SK-N-SH (cell line): ENCODE measurements around the gene WDFY2. TPM values are rescaled to one million over a fixed set of nuclear protein-coding genes. Genes with fewer than 3 reads are reported as not detected.

Experiments
- CTCF ChIA-PET: fragments of 300-600, 350-600 bp; formaldehyde crosslinking; extraction: SDS; loops from one replicate; lab custom pipeline; 2021; lab: Yijun Ruan, JAX
- POLR2A ChIA-PET: fragments of 350-600 bp; sonication (Branson Sonifier 250); formaldehyde crosslinking; extraction: SDS; loops from one replicate; lab custom pipeline; 2020; ENCODE audit warnings: antibody characterized with exemption, inconsistent platforms; lab: Yijun Ruan, JAX
- DNase-seq: peaks from one replicate; pipeline ENCODE4 v3.0.0; 2012
- H2AFZ ChIP-seq: fragments of 200-600 bp; sonication (generic); 2 replicates; pipeline ENCODE4 v1.8.1; 2016; ENCODE audit warnings: antibody characterized with exemption, mild to moderate bottlenecking, low read depth
- H3F3A ChIP-seq: fragments of 200-600 bp; sonication (generic); replicated peaks from 2 replicates; pipeline ENCODE3; 2016; ENCODE audit warnings: antibody characterized with exemption, mild to moderate bottlenecking; ENCODE audit not compliant: insufficient read depth
- H3K27ac ChIP-seq, 2 experiments: fragments of 200-500 bp in 1 of 2; fragments of 200-600 bp in 1 of 2; sonication (Bioruptor generic) in 1 of 2; sonication (generic), shearing (Covaris generic) in 1 of 2; 2 replicates each; pipeline versions ENCODE4 v1.5.1 to v1.6.1; 2014 to 2016; ENCODE audit warnings: low read depth in 2 of 2, inconsistent platforms in 1 of 2, low read length in 1 of 2, mild to moderate bottlenecking in 1 of 2, mixed read lengths in 1 of 2
- H3K27me3 ChIP-seq: fragments of 200-600 bp; sonication (generic), shearing (Covaris generic); 2 replicates; pipeline ENCODE4 v1.6.1; 2016; ENCODE audit warnings: mixed run types; ENCODE audit not compliant: insufficient read depth
- H3K36me3 ChIP-seq, 2 experiments: fragments of 200-500 bp in 1 of 2; fragments of 200-600 bp in 1 of 2; sonication (Bioruptor generic) in 1 of 2; sonication (generic) in 1 of 2; replicated peaks in 1 of 2; 2 replicates each; pipeline versions ENCODE3 to v1.5.1; 2014 to 2016; ENCODE audit warnings: low read length in 1 of 2, mild to moderate bottlenecking in 1 of 2; ENCODE audit not compliant: insufficient read depth in 2 of 2, control insufficient read depth in 1 of 2
- H3K4me1 ChIP-seq, 2 experiments: fragments of 200-500 bp in 1 of 2; fragments of 200-600 bp in 1 of 2; sonication (Bioruptor generic) in 1 of 2; sonication (generic), shearing (Covaris generic) in 1 of 2; 2 replicates each; pipeline versions ENCODE4 v1.5.1 to v1.6.1; 2014 to 2016; ENCODE audit warnings: low read depth in 1 of 2, low read length in 1 of 2, mixed run types in 1 of 2; ENCODE audit not compliant: insufficient read depth in 2 of 2, control insufficient read depth in 1 of 2
- H3K4me2 ChIP-seq: fragments of 200-600 bp; sonication (generic), shearing (Covaris generic); 2 replicates; pipeline ENCODE4 v1.6.1; 2017; ENCODE audit warnings: mixed run types
- H3K4me3 ChIP-seq, 2 experiments: fragments of 200-500 bp in 1 of 2; fragments of 200-600 bp in 1 of 2; sonication (Bioruptor generic) in 1 of 2; sonication (generic), shearing (Covaris generic) in 1 of 2; 2 replicates each; pipeline versions ENCODE4 v1.5.1 to v1.8.1; 2014 to 2016; ENCODE audit warnings: low read depth in 2 of 2, inconsistent platforms in 1 of 2, low read length in 1 of 2, mild to moderate bottlenecking in 1 of 2, mixed read lengths in 1 of 2, moderate library complexity in 1 of 2
- H3K79me2 ChIP-seq: fragments of 200-600 bp; sonication (generic); 2 replicates; pipeline ENCODE4 v1.8.1; 2017; ENCODE audit warnings: mild to moderate bottlenecking; ENCODE audit not compliant: insufficient read depth
- H3K9ac ChIP-seq: fragments of 200-600 bp; sonication (generic); 2 replicates; pipeline ENCODE4 v1.6.1; 2017; ENCODE audit warnings: mixed run types
- H3K9me2 ChIP-seq: fragments of 200-600 bp; sonication (generic); 2 replicates; pipeline ENCODE4 v1.6.1; 2017; ENCODE audit warnings: mixed run types
- H3K9me3 ChIP-seq: fragments of 200-600 bp; sonication (generic); 2 replicates; pipeline ENCODE4 v1.6.1; 2017; ENCODE audit warnings: mixed run types, mild to moderate bottlenecking, moderate library complexity
- H4K20me1 ChIP-seq: fragments of 200-600 bp; sonication (generic); 2 replicates; pipeline ENCODE4 v1.6.1; 2017; ENCODE audit warnings: mild to moderate bottlenecking, mixed run types; ENCODE audit not compliant: insufficient read depth
- EP300 ChIP-seq, 2 experiments: IDR thresholded peaks; 2 replicates each; pipeline versions ENCODE4 v1.4.0 to v1.6.1; 2012; ENCODE audit warnings: borderline replicate concordance in 1 of 2, low read depth in 1 of 2, low read length in 1 of 2
- EZH2phosphoT487 ChIP-seq: fragments of 200-600 bp; sonication (generic); IDR thresholded peaks from 2 replicates; pipeline ENCODE4 v1.6.1; 2017; ENCODE audit warnings: low read depth, mixed run types, mild to moderate bottlenecking, antibody characterized with exemption, moderate library complexity, borderline replicate concordance
- FOXJ3 ChIP-seq: sonication (generic); formaldehyde crosslinking; IDR thresholded peaks from 2 replicates; pipeline ENCODE4 v1.5.1; 2020; ENCODE audit warnings: mild to moderate bottlenecking, missing genetic modification reagents
- FOXM1 ChIP-seq: IDR thresholded peaks from 2 replicates; pipeline ENCODE4 v1.4.0; 2012; ENCODE audit warnings: low read depth, mild to moderate bottlenecking
- GABPA ChIP-seq: IDR thresholded peaks from 2 replicates; pipeline ENCODE4 v1.4.0; 2012; ENCODE audit warnings: low read depth, mild to moderate bottlenecking
- GATA2 ChIP-seq: sonication (generic); formaldehyde crosslinking; IDR thresholded peaks from 2 replicates; pipeline ENCODE4 v1.5.0; 2020; ENCODE audit warnings: mild to moderate bottlenecking, missing genetic modification reagents
- IRF3 ChIP-seq: fragments of 150-350 bp; IDR thresholded peaks from 2 replicates; pipeline ENCODE4 v1.6.1; 2016; ENCODE audit warnings: mild to moderate bottlenecking, low read depth, low read length
- MEF2A ChIP-seq: IDR thresholded peaks from 2 replicates; pipeline ENCODE4 v1.4.0; 2012; ENCODE audit warnings: low read depth, borderline replicate concordance
- MXI1 ChIP-seq: IDR thresholded peaks from 2 replicates; pipeline ENCODE4 v1.6.1; 2012; ENCODE audit warnings: mild to moderate bottlenecking, low read depth, low read length, improper control_type of control experiment
- NFIC ChIP-seq: IDR thresholded peaks from 2 replicates; pipeline ENCODE4 v1.4.0; 2012; ENCODE audit warnings: borderline replicate concordance
- POLR2AphosphoS5 ChIP-seq: IDR thresholded peaks from 2 replicates; pipeline ENCODE4 v1.6.1; 2012; ENCODE audit warnings: low read depth, low read length
- RAD21 ChIP-seq: IDR thresholded peaks from 2 replicates; pipeline ENCODE4 v1.6.1; 2012; ENCODE audit warnings: mild to moderate bottlenecking, low read length
- SMC3 ChIP-seq: IDR thresholded peaks from 2 replicates; pipeline ENCODE4 v1.6.1; 2012; ENCODE audit warnings: low read depth, low read length, improper control_type of control experiment
- TAF1 ChIP-seq: IDR thresholded peaks from 2 replicates; pipeline ENCODE4 v1.6.1; 2012; ENCODE audit warnings: low read depth, mild to moderate bottlenecking, low read length, moderate library complexity, borderline replicate concordance
- TCF12 ChIP-seq: IDR thresholded peaks from 2 replicates; pipeline ENCODE4 v1.4.0; 2012
- TEAD4 ChIP-seq: IDR thresholded peaks from 2 replicates; pipeline ENCODE4 v1.4.0; 2012; ENCODE audit warnings: mild to moderate bottlenecking, borderline replicate concordance; ENCODE audit not compliant: insufficient read depth
- USF1 ChIP-seq: IDR thresholded peaks from 2 replicates; pipeline ENCODE4 v1.4.0; 2012; ENCODE audit warnings: low read depth, borderline replicate concordance
- YY1 ChIP-seq: IDR thresholded peaks from 2 replicates; pipeline ENCODE4 v1.4.0; 2012; ENCODE audit warnings: low read depth, mild to moderate bottlenecking
- WGBS: methylation state at CpG from one replicate; pipeline ENCODE4 v1.1.6; 2017; ENCODE audit warnings: low lambda C conversion rate; 5-methylcytosine and 5-hydroxymethylcytosine counted together
- polyA plus RNA-seq, 3 experiments: library from polyadenylated mRNA; depleted of rRNA; stranded (reverse); fragments of >200 nt; gene quantifications; 2 replicates each; pipeline ENCODE4 v1.2.3, GENCODE V29; 2012
- TF ChIP-seq, protein P1 (sequence below): fragments of 150-350 bp; IDR thresholded peaks from 2 replicates; pipeline ENCODE4 v1.6.1; 2017; ENCODE audit warnings: antibody characterized with exemption, low read length, low read depth, borderline replicate concordance
- TF ChIP-seq, protein P2 (sequence below): IDR thresholded peaks from 2 replicates; pipeline ENCODE4 v1.4.0; 2012; ENCODE audit warnings: low read depth

WDFY2 gene
- polyA plus RNA-seq, 1 of the 3 experiments (the other 2 are of a cell fraction) = 4.1 TPM

- DNase-seq = no peak
- Histone ChIP-seq H3K27ac (no peak overlapping the region), H3F3A (peaks cover 3% of the 10 kb centered on the region), H2AFZ (no peak overlapping the region), H3K4me1 (no peaks in the 10 kb centered on the region), H3K79me2 (no peaks in the 10 kb centered on the region), H3K36me3 (peaks cover 40 to 64% of the 10 kb centered on the region in 2 experiments), H3K4me3 (no peak overlapping the region; a peak in 1 of 4 replicates), H3K9me3 (peaks cover 7% of the 10 kb centered on the region; the same call in 1 of the 2 replicates), H3K9ac (no peak overlapping the region), H3K27me3 (no peaks in the 10 kb centered on the region), H3K9me2 (no peaks in the 10 kb centered on the region), H3K4me2 (no peak overlapping the region), H4K20me1 (no peaks in the 10 kb centered on the region)
- CTCF ChIA-PET = interaction anchor here (1.6 to 1.9 kb wide), 2 partner anchors 14 to 16 kb away, joined by 4 to 6 read pairs; no protein-coding TSS in a partner anchor
- POLR2A ChIA-PET = no interaction called here
- 95% methylated on average over 9 of the region's 9 CpGs for WGBS
- TF ChIP-seq MEF2A (no peak), EP300 (IDR thresholded peaks at IDR 0.05; ENCODE audit: borderline replicate concordance in 1 of 2, low read depth in 1 of 2, low read length in 1 of 2) (no peak), MXI1 (no peak), EZH2phosphoT487 (no peak), GATA2 (CRISPR knock-in tag) (no peak), POLR2AphosphoS5 (no peak), NFIC (no peak), GABPA (no peak), TCF12 (no peak), IRF3 (no peak), TAF1 (no peak), USF1 (no peak), SMC3 (no peak), YY1 (no peak), RAD21 (no peak), TEAD4 (no peak), FOXM1 (no peak), FOXJ3 (no peak)
- TF ChIP-seq, protein P1, sequence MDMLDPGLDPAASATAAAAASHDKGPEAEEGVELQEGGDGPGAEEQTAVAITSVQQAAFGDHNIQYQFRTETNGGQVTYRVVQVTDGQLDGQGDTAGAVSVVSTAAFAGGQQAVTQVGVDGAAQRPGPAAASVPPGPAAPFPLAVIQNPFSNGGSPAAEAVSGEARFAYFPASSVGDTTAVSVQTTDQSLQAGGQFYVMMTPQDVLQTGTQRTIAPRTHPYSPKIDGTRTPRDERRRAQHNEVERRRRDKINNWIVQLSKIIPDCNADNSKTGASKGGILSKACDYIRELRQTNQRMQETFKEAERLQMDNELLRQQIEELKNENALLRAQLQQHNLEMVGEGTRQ = no peak
- TF ChIP-seq, protein P2, sequence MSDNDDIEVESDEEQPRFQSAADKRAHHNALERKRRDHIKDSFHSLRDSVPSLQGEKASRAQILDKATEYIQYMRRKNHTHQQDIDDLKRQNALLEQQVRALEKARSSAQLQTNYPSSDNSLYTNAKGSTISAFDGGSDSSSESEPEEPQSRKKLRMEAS = no peak
- TF ChIP-seq, all 33 proteins: peak for 0
These were observed 163.5 kb downstream of the WDFY2 start for GRCh38 chr13:51747438-51748434.
